Stimulated activated CD8-positive, alpha-beta memory T cell treated with anti-CD3 and anti-CD28 coated beads, Interleukin-15, amount 100 ng/mL, for 4 hours (primary cell): ENCODE measurements around the gene TMEM43.

Experiments
- DNase-seq, 2 donors: peaks; one replicate each; pipeline ENCODE4 v3.0.0-alpha.2; 2020; ENCODE audit warnings: low read depth in 2 of 2

The TMEM43 gene

GRCh38 chr3:14121859-14122258, 3.0 kb upstream of the TMEM43 start:
- DNase-seq = no peak

GRCh38 chr3:14122301-14122700, 2.6 kb upstream of the TMEM43 start:
- DNase-seq = no peak

DNA sequence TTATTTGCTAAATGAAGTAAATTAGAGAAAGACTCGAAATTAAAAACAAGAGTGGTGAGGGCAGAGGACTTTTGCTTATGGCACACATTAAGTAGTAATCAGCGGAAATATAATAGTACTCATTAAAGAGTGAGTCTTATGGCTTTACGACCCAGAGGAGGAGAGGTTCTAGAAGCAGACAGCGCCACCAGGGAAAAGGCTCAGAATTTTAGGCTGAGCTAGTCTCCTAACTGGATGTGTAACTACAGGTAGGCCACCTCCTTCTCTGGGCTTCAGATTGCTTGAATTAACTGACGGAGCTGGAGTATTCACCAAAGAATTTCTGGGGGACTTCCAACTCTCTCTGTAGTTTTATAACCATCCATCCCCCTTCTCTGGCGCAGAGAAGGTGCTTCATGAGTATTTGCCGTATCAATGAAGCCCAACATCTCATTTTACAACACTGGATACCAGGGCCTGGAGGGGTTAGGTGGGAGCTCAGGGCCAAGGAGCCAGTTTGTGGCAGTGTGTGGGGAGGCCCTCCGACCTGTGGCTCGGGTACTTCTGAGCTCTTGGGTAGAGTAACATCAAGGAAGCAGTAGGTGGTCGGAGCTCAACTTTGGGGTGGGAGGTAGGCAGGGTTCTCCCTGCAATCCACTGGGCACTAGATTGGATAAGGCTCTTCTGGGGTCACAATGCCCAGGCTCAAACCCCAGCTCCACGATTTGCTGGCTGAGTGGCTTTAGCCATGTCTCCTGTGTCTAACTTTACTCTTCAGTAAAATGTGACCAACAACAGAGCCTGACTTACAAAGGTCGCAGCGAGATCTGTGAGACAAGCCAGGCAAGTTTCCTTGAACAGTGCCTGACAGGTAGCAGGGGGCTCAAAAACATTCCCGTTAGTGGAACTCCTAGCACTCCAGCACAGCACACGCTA, 1.3 kb upstream of the TMEM43 start:
- no peak for DNase-seq

GRCh38 chr3:14124223-14124614, 633 bp upstream of the TMEM43 start:
- DNase-seq = peak; percentile 41 to 53

- DNase-seq = peak; percentile 37 to 53
Measured at GRCh38 chr3:14125193-14126016, 553 bp downstream of the TMEM43 start.

DNA sequence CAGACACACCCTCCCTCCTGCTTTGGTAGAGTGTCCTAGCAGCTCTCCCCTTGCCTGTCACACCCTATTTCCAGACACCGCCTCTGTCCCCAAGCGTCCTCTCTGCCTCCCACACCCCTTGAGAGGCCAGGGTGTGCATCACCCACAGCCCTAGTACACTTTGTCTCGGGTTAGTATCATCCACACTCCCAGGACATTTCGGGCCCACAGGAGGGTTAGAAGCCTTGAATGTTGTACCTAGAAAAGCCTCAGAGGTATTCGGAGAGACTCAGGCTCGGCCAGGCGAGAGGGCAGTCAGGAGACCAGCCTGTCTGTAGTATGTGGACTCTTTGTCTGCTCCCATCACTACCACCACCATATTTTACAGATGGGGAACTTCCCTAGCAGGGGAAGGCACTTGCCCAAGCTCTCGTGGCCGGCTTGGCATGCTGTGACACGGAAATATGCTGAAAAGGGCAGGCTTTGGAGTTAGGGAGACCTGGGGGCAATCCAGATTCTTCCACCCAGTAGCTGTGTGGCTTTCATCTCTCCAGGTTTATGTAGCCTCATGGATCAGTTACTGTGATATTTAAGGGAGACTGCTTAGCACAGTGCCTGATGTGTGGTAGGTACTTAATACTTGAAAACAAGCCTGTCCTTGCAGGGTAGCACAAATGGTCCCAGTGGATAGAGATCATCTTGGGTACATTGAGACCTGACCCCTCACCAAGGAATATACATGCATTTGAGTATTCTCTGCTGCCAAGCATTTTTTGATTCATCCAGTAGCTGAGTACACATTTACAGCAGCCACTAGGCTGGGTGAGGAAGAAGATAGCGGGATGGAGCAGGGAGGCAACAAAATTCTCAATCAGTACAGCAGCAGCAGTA, 1.4 kb downstream of the TMEM43 start:
- DNase-seq = no peak

DNA sequence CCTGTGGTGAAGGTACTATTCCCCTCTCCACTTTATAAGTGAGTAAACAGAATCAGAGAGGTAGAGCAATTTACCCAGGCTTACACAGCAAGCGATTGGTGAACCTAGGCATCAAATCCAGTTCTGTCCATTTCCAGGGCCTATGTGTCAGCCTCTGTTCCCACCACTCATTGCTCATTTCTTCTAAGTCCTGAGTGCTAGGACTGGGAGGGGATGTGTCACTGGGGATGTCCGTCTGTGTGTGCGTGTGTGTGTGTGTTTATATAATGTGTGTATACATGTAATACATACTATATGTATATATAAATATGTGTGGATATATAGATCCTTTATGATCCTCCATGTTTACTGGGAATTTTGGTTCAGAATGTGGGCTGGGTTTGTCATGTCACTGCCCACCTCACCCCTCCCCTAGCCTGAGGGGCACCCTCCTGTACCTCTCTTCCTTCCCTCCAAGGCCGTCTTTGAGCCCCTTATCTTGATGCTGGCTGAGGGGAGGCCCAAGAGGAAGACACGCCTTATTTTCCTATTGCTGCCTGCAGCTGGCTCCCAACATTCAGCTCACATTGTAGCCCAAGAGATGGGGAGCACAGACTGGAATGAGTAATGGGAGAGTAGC, 2.1 kb downstream of the TMEM43 start:
- DNase-seq = no peak

- DNase-seq = no peak
Measured at GRCh38 chr3:14127516-14128161, 2.8 kb downstream of the TMEM43 start.

DNA sequence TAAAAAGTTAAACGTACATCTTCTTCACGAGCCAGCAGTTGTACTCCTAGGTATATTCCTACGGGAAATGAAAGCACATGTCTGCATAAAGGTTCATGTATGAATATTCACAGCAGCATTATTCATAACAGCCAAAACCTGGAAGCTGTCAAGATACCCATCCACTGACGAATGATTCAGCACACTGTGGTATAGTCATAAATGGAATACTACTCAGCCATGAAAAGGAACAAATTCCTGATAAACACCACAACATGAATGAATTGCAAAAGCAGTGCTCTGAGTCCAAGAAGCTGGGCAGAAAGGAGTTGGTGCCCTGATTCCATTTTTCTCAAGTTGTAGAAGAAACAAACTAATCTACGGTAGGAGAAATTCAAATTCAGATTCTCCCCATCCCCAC, 3.9 kb downstream of the TMEM43 start:
- no peak for DNase-seq

- no peak for DNase-seq
Measured at GRCh38 chr3:14129296-14129695, 4.4 kb downstream of the TMEM43 start.

DNA sequence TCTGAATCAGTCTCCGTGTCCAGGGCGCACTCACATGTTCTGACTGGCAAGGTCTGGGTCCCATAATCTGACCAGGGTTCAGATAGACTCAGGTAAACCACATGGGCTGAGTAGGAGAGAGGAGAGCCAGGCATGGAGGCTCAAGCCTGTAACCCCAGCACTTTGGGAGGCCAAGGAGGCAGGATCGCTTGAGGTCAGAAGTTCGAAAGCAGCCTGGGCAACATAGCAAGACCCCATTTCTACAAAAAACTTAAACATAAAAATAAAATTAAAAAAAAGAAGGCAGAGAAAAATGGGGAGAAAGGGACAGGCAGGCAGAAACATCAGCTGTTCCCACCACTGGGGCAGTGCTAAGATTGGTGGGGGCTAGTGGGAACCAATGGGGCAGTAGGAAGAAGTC, 5.4 kb downstream of the TMEM43 start:
- DNase-seq = no peak

- DNase-seq = no peak
Measured at GRCh38 chr3:14130707-14131106, 5.9 kb downstream of the TMEM43 start.

- no peak for DNase-seq
Measured at GRCh38 chr3:14131134-14131533, 6.3 kb downstream of the TMEM43 start.

- no peak for DNase-seq
Measured at GRCh38 chr3:14132120-14132519, 7.3 kb downstream of the TMEM43 start.

DNA sequence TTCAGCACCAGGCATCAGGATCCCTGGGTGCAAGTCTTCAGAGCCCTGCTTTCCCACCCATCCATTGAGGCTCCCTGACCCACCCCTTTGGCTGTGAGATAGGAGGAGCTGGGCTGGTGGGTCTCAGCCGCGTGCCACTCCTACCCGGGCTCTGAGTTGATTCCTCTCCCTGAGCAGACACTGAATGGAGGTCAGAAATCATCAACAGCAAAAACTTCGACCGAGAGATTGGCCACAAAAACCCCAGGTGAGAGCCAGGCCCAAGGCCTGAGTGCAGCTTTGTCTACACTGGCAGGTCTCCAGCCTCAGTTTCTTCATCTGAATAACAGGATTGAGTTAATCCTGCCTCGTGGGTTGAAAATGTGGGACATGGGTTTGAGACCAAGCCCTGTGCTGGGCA, 7.8 kb downstream of the TMEM43 start:
- DNase-seq = no peak

DNA sequence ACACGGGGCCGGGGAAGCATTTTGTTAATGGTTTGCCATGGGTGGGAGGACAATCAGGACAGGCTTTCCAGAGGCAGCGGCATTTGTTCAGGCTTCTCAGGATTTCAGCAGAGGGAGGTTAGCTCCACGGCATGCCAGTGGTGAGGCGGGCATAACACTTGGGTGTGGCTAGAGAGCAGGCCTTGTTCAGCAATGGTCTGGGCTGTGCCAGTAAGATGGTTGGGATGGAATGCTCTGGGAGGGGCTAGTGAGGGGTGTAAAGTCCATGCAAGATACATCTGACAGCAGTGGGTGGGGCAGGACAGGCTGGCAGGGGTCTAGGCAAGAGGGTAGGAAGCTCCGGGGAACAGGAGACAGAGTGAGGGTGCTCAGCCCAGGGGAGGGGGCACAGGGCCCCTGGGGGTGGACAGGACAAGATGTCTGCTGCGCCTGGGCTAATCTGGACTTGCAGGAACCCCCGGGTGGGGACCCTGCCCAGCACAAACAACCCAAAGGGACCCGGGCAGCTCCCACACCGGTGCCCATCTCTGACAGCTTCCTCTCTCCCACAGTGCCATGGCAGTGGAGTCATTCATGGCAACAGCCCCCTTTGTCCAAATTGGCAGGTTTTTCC, 8.4 kb downstream of the TMEM43 start:
- no peak for DNase-seq

- no peak for DNase-seq
Measured at GRCh38 chr3:14133876-14134275, 9.0 kb downstream of the TMEM43 start.

DNA sequence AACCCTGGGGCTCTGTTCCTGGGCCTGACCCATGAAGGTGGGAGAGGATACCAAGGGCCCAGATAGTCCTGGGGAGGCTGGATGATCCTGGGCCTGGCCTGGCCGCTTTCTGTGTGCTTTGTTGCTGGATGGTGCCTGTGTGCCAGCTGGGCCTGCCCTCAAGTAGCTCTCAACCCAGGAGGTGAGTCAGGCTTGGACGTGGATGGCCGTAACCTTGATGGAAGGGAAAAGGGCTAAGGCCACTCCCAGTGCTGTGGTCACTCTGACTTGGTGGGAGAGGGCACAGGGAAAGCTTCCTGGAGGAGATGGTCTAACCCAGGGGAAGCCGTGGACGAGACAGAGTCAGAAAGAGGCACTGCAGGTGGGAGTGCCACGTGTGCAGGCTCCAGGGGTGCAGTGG, 9.4 kb downstream of the TMEM43 start:
- no peak for DNase-seq

DNA sequence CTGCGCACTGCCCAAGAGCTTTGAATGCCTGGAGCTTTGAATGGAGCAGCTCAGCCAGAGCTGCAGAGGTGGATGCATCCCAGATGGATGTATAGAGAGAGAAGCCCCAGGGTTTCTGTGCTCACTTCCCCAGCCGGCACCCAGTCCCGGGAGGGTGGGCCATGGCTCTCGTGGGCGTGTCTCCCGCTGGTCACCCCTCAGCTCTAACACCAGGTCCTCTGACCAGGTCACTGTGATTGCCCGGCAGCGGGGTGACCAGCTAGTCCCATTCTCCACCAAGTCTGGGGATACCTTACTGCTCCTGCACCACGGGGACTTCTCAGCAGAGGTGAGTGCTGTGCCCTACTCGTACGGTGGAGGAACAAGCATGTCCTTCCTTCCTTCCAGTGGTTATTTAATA, 10.7 kb downstream of the TMEM43 start:
- DNase-seq = no peak

GRCh38 chr3:14137004-14137403, 12.2 kb downstream of the TMEM43 start:
- DNase-seq = no peak

DNA sequence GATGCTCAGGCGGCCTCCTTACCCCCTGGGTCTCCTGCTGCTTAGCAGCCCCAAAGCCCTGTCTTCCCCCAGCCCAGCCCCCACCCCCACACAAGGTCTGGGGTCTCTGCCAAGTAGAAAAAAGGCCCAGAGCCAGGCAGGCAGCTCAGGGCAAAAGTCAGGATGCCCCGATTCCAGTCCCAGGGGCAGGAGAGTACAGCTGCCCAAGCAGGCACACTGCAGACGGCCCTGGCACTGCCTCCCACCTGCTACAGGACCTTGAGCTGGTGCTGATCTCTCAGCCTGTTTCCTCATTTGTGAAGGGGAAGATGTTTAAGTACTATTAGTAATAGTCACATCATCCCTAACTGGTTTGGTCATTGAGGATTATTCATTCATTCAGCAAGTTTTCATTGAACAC, 12.6 kb downstream of the TMEM43 start:
- no peak for DNase-seq
